Mesodermal cell (in vitro differentiated cells): ENCODE data around the gene RNF152.
"Not testable (repeated sequence)": the region's sequence is repeated elsewhere in the genome, so short reads cannot be mapped to it uniquely, and the experiment has no call there.

Experiments
- H3K27ac ChIP-seq: 2 replicates; pipeline ENCODE4 v1.7.0; 2013; ENCODE audit warnings: mild to moderate bottlenecking, low read depth, low read length, moderate library complexity; ENCODE audit not compliant: severe bottlenecking
- H3K36me3 ChIP-seq: 2 replicates; pipeline ENCODE4 v1.7.1; 2013; ENCODE audit warnings: mild to moderate bottlenecking, low read length, moderate library complexity; ENCODE audit not compliant: control insufficient read depth, insufficient read depth
- H3K4me1 ChIP-seq: one replicate; pipeline ENCODE4 v1.7.1; 2013; ENCODE audit warnings: mild to moderate bottlenecking, low read length; ENCODE audit not compliant: insufficient read depth, control insufficient read depth, poor library complexity, severe bottlenecking
- H3K4me3 ChIP-seq: 2 replicates; pipeline ENCODE4 v1.7.0; 2013; ENCODE audit warnings: low read length, control low read depth, mild to moderate bottlenecking; ENCODE audit not compliant: insufficient read depth, poor library complexity, severe bottlenecking; ENCODE audit errors: extremely low read depth
- H3K9me3 ChIP-seq: 2 replicates; pipeline ENCODE4 v1.7.1; 2013; ENCODE audit warnings: mild to moderate bottlenecking, low read length, moderate library complexity; ENCODE audit not compliant: control insufficient read depth
- WGBS, 2 experiments: methylation state at CpG; one replicate each; pipeline ENCODE4 v1.1.5; 2013; ENCODE audit warnings: missing lambda C conversion rate in 2 of 2; ENCODE audit not compliant: insufficient coverage in 2 of 2; 5-methylcytosine and 5-hydroxymethylcytosine counted together

Gene RNF152

DNA sequence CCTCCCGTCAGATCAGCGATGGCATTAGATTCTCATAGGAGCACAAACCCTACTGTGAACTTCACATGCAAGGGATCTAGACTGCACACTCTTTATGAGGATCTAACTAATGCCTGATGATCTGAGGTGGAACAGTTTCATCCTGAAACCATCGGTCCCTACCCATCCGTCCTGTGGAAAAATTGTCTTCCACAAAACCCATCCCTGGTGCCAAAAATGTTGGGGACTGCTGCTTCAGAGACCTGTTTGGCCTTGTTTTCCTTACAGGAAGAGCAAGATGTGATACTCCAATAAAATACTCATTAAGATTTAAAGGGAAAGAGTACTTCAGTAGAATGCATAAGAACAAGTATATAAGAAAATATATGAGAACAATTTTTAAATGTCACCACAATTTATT, 71.1 kb downstream of the RNF152 start:
- peaks cover 64% of the 10 kb centered on the region for H3K36me3 ChIP-seq
- 81 to 95% methylated on average over 3 to 4 of the region's 4 CpGs for WGBS, 2 experiments
- H3K4me3 ChIP-seq = no peak overlapping the region
- H3K4me1 ChIP-seq = peaks cover 31% of the 10 kb centered on the region
- H3K9me3 ChIP-seq = no peaks in the 10 kb centered on the region
- no peak overlapping the region for H3K27ac ChIP-seq

DNA sequence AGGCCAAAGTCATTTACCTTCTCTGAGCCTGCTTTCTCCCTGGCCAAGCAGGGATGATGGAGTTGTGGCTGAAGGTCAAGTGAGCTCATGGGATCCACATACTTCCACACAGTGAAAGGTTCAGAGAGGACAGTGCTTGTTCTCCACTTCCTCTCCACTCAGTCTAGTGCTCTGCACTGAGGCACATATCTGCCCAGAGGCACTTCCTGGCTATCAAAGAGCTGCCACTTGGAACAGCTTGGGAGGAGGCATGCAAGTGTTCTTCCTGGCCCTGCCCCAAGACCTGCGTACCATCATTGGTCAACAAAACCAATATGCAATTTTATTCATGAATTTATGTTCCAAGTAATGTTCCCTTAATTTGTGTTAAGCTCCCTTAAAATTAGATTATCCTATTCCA, 71.9 kb downstream of the RNF152 start:
- H3K9me3 ChIP-seq = no peaks in the 10 kb centered on the region
- no peak overlapping the region for H3K4me3 ChIP-seq
- peaks cover 65% of the 10 kb centered on the region for H3K36me3 ChIP-seq
- H3K4me1 ChIP-seq = peaks cover 24% of the 10 kb centered on the region
- peak overlapping the region; percentile 13 for H3K27ac ChIP-seq
- no CpG with 5 or more reads among the region's 1 CpG for WGBS, 2 experiments

- H3K36me3 ChIP-seq = peaks cover 73% of the 10 kb centered on the region
- H3K4me1 ChIP-seq = peaks cover 18% of the 10 kb centered on the region
- H3K27ac ChIP-seq = no peak overlapping the region
- WGBS, 2 experiments = 88 to 95% methylated on average over 4 of the region's 5 CpGs
- H3K9me3 ChIP-seq = no peaks in the 10 kb centered on the region
- H3K4me3 ChIP-seq = no peak overlapping the region
Measured at GRCh38 chr18:61817086-61817485, 75.7 kb downstream of the RNF152 start.

DNA sequence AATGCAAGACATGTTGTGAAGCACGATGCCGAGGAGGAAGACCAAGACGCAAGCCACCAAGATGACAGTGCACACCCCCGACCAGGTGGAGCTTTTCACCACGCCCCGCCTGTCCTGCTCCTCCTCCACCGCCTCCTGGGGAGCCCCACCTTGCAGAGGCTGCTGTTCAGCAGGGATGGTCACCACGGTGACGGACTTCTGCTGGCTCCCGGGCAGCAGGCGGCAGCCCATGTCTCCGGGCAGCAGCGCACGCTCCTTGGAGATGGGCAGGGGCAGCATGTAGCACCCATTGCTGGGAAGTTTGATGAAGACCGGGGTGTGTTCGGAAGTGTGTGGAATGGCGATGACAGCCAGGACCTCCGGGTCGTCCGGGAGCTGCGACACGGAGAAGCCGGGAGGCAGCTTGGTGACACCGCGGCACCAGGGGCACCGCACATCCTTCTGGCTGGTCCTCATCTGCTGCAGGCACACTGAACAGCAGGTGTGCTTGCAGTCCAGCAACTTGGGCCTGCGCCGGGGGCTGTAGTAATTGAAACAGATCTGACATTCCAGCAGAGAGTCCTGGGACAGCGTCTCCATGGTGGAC, 76.8 kb downstream of the RNF152 start:
- peaks cover 18% of the 10 kb centered on the region for H3K4me1 ChIP-seq
- H3K36me3 ChIP-seq = peaks cover 71% of the 10 kb centered on the region
- H3K27ac ChIP-seq = no peak overlapping the region
- 97% methylated on average over 27 to 29 of the region's 29 CpGs for WGBS, 2 experiments
- H3K9me3 ChIP-seq = no peaks in the 10 kb centered on the region
- no peak overlapping the region for H3K4me3 ChIP-seq

DNA sequence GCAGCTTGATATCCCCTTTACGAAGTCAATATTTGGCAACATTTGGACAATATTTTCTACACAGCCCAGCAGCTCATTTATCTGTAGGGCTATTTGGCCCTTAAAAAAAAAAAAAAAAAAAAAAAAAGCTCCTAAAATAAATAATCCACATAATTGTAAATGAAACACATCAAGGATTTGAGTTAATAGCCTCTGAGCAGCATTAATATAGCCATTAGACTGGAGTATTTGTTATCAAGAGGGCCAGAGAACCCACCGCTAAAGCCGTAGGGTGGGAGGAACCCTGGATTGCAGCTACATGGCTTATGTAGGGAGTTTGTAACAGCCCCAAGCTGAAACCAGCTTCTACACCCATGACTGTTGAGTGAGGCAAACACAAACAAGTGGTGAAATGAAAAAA, 84.5 kb downstream of the RNF152 start:
- WGBS, 2 experiments = no CpG with 5 or more reads among the region's 3 CpGs
- peaks cover 28% of the 10 kb centered on the region for H3K36me3 ChIP-seq
- no peak overlapping the region for H3K27ac ChIP-seq
- no peaks in the 10 kb centered on the region for H3K9me3 ChIP-seq
- H3K4me1 ChIP-seq = peaks cover 5% of the 10 kb centered on the region
- no peak overlapping the region for H3K4me3 ChIP-seq

GRCh38 chr18:61803393-61803792, 89.4 kb downstream of the RNF152 start:
- Histone ChIP-seq H3K36me3 (no peaks in the 10 kb centered on the region), H3K4me3 (no peak overlapping the region), H3K27ac (no peak overlapping the region), H3K9me3 (no peaks in the 10 kb centered on the region), H3K4me1 (peaks cover 5% of the 10 kb centered on the region)
- 44 to 49% methylated on average over 2 of the region's 2 CpGs for WGBS, 2 experiments

DNA sequence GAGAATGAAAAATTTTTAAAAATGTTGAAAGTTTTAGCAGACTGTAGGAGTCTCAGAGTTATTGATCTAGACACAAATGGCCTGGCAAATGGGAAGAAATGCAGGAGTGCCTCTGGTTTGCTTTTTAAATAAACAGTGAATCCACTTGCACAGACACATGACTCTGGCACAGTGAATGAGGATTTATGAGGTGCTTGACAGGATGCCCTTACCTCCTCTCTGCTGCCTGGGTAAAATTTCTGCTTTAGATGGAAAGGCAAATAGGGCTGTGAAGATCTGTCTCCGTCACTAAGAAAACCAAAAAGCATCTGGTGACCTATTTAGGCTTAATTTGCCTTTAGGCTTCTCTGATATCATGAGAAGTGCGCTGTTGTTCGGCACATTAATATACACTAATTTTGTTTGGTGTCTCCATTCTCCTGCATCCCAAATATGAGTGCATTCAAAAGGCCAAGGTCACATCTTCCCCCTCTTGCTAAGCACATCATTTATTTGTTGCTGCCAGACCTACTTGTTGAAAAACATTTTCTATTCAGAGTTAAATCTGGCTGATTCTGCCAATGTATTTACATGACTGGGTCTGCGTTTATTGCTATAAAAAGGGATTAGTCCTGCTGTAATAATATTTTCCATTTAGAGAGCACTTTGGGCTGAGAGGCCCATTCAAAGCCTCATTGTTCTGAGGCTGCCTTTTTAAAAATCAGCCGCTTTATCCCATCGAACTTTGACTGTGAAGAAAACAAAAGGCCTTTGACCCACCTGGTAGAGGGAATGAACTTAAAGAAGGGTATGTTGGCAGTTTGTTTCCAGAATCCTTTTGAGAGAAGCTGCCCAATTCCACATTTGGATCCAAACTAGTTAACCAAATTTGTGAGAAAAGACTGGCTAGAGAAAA, 94.9 kb downstream of the RNF152 start:
- H3K4me3 ChIP-seq = no peak overlapping the region
- H3K9me3 ChIP-seq = no peaks in the 10 kb centered on the region
- 92 to 98% methylated on average over 3 to 4 of the region's 6 CpGs for WGBS, 2 experiments
- H3K4me1 ChIP-seq = no peaks in the 10 kb centered on the region
- H3K27ac ChIP-seq = no peak overlapping the region
- no peaks in the 10 kb centered on the region for H3K36me3 ChIP-seq

GRCh38 chr18:61791031-61791430, 101.8 kb downstream of the RNF152 start:
- Histone ChIP-seq H3K9me3 (peaks cover 6% of the 10 kb centered on the region), H3K4me3 (no peak overlapping the region), H3K36me3 (no peaks in the 10 kb centered on the region), H3K4me1 (peaks cover under 1% of the 10 kb centered on the region), H3K27ac (no peak overlapping the region)
- WGBS, 2 experiments = 100% methylated on average over 1 to 2 of the region's 3 CpGs

DNA sequence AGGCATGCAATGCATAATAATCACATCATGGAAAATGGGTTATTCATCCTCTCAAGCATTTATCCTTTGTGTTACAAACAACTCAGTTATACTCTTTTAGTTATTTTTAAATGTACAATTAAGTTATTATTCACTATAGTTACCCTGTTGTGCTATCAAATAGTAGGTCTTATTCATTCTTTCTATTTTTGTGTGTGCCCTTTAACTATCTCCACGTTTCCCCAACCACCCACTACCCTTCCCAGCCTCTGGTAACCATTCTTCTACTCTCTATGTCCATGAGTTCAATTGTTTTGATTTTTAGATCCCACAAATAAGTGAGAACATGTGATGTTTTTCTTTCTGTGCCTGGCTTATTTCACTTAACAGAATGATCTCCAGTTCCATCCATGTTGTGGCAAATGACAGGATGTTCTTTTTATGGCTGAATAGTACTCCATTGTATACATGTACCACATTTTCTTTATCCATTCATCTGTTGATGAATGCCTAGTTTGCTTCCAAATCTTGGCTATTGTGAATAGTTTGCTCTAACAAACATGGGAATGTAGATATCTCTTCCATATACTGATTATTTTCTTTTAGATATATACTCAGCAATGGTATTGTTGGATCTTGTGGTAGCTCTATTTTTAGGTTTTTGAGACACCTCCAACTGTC, 105.7 kb downstream of the RNF152 start:
- WGBS, 2 experiments = no CpG with 5 or more reads among the region's 1 CpG

GRCh38 chr18:61785588-61785987, 107.2 kb downstream of the RNF152 start:
- H3K9me3 ChIP-seq = peaks cover 6% of the 10 kb centered on the region

More for the DNA sequence above, 105.7 kb downstream of the RNF152 start:
- not testable (repeated sequence) for H3K36me3 ChIP-seq, H3K27ac ChIP-seq, H3K4me3 ChIP-seq, H3K4me1 ChIP-seq, H3K9me3 ChIP-seq

More at GRCh38 chr18:61785588-61785987, 107.2 kb downstream of the RNF152 start:
- 100% methylated on average over 1 of the region's 3 CpGs; no CpG with 5 or more reads in 1 of the 2 experiments for WGBS, 2 experiments
- H3K36me3 ChIP-seq = no peaks in the 10 kb centered on the region
- peaks cover 2% of the 10 kb centered on the region for H3K4me1 ChIP-seq
- no peak overlapping the region for H3K27ac ChIP-seq
- H3K4me3 ChIP-seq = no peak overlapping the region
